ENCODE data around the gene ONECUT3. TPM values are rescaled to one million over a fixed set of nuclear protein-coding genes. Genes with fewer than 3 reads are reported as not detected.

ONECUT3 gene
- total RNA-seq, 4 donors from 2014 or later, result not detected

GRCh38 chr19:1713170-1713569, 40.1 kb upstream of the ONECUT3 start:
- H3K36me3 ChIP-seq, result no peaks in the 10 kb centered on the region
- peaks cover 0 to 64% of the 10 kb centered on the region in 2 donors for H3K27me3 ChIP-seq
- no peak overlapping the region for H3K27ac ChIP-seq
- no peaks in the 10 kb centered on the region for H3K9me3 ChIP-seq
- DNase-seq (ENCODE audit: low spot score in 2 of 2), result no peak
- TF ChIP-seq POLR2A (IDR thresholded peaks at IDR 0.05), result no peak
- no peak for TF ChIP-seq EP300 (IDR thresholded peaks at IDR 0.05)
- TF ChIP-seq CTCF (IDR thresholded peaks at IDR 0.05), result no peak
- WGBS, 2 donors, result 78 to 79% methylated on average over 2 of the region's 2 CpGs
- no peak overlapping the region for H3K4me3 ChIP-seq
- H3K4me1 ChIP-seq, result no peaks in the 10 kb centered on the region

- WGBS, 2 donors, result 49 to 60% methylated on average over 13 of the region's 13 CpGs
- Histone ChIP-seq H3K27me3 (peaks cover 0 to 80% of the 10 kb centered on the region in 2 donors), H3K4me1 (peaks cover 0 to 9% (median 0%) of the 10 kb centered on the region in 4 donors), H3K9me3 (no peaks in the 10 kb centered on the region), H3K4me3 (no peak overlapping the region), H3K36me3 (no peaks in the 10 kb centered on the region), H3K27ac (no peak overlapping the region)
- TF ChIP-seq POLR2A (IDR thresholded peaks at IDR 0.05) (no peak), CTCF (IDR thresholded peaks at IDR 0.05) (no peak), EP300 (IDR thresholded peaks at IDR 0.05) (no peak)
- no peak for DNase-seq (ENCODE audit: low spot score in 2 of 2)
Observed at GRCh38 chr19:1715540-1715939, 37.8 kb upstream of the ONECUT3 start.

GRCh38 chr19:1717200-1717969, 35.9 kb upstream of the ONECUT3 start:
- Histone ChIP-seq H3K36me3 (no peaks in the 10 kb centered on the region), H3K27me3 (peaks cover 0 to 93% of the 10 kb centered on the region in 2 donors), H3K9me3 (no peaks in the 10 kb centered on the region), H3K4me1 (peaks cover 0 to 9% (median 0%) of the 10 kb centered on the region in 4 donors), H3K4me3 (no peak overlapping the region), H3K27ac (no peak overlapping the region)
- DNase-seq (ENCODE audit: low spot score in 2 of 2), result no peak
- TF ChIP-seq EP300 (IDR thresholded peaks at IDR 0.05) (no peak), POLR2A (IDR thresholded peaks at IDR 0.05) (no peak), CTCF (IDR thresholded peaks at IDR 0.05) (no peak)
- 88 to 92% methylated on average over 1 of the region's 1 CpG for WGBS, 2 donors

- Histone ChIP-seq H3K9me3 (no peaks in the 10 kb centered on the region), H3K27me3 (peaks cover 0 to 97% of the 10 kb centered on the region in 2 donors)
- DNase-seq (ENCODE audit: low spot score in 2 of 2), result no peak
Observed at GRCh38 chr19:1717970-1718264, 35.4 kb upstream of the ONECUT3 start.

More at GRCh38 chr19:1717970-1718264, 35.4 kb upstream of the ONECUT3 start:
- WGBS, 2 donors, result 80 to 88% methylated on average over 1 to 2 of the region's 2 CpGs
- no peak overlapping the region for H3K4me3 ChIP-seq
- H3K4me1 ChIP-seq, result peaks cover 0 to 9% (median 0%) of the 10 kb centered on the region in 4 donors
- H3K36me3 ChIP-seq, result no peaks in the 10 kb centered on the region
- no peak overlapping the region for H3K27ac ChIP-seq
- no peak for TF ChIP-seq POLR2A (IDR thresholded peaks at IDR 0.05)
- TF ChIP-seq EP300 (IDR thresholded peaks at IDR 0.05), result no peak
- TF ChIP-seq CTCF (IDR thresholded peaks at IDR 0.05), result no peak
